ENCODE measurements around the gene GJB1. TPM values are rescaled to one million over a fixed set of nuclear protein-coding genes. Genes with fewer than 3 reads are reported as not detected.
"Not testable (repeated sequence)": the region's sequence is repeated elsewhere in the genome, so short reads cannot be mapped to it uniquely, and the experiment has no call there.

Gene GJB1
- total RNA-seq, 1 experiment from 2014 or later = 1.1 TPM

GRCh38 chrX:71256051-71256450 lies 33.0 kb downstream of the GJB1 start:
- H3K9me3 ChIP-seq (replicated peaks) = no peaks in the 10 kb centered on the region
- no peak overlapping the region for H3K4me3 ChIP-seq
- H3K4me1 ChIP-seq = no peaks in the 10 kb centered on the region
- no peak for DNase-seq
- H3K27me3 ChIP-seq = no peaks in the 10 kb centered on the region
- H3K27ac ChIP-seq = no peak overlapping the region
- H3K36me3 ChIP-seq = no peaks in the 10 kb centered on the region

- Histone ChIP-seq H3K27me3 (no peaks in the 10 kb centered on the region), H3K9me3 (replicated peaks) (no peaks in the 10 kb centered on the region), H3K36me3 (no peaks in the 10 kb centered on the region), H3K27ac (no peak overlapping the region), H3K4me3 (no peak overlapping the region), H3K4me1 (no peaks in the 10 kb centered on the region)
- DNase-seq = no peak
Measured at GRCh38 chrX:71256856-71257255, 33.8 kb downstream of the GJB1 start.

- not testable (repeated sequence) for H3K36me3 ChIP-seq; H3K9me3 ChIP-seq (replicated peaks); H3K4me3 ChIP-seq; H3K27ac ChIP-seq; DNase-seq; H3K4me1 ChIP-seq; H3K27me3 ChIP-seq
Measured at GRCh38 chrX:71268624-71269023, 45.6 kb downstream of the GJB1 start.

GRCh38 chrX:71269801-71270395 lies 46.9 kb downstream of the GJB1 start:
- Histone ChIP-seq H3K4me3 (no peak overlapping the region), H3K27ac (no peak overlapping the region), H3K36me3 (no peaks in the 10 kb centered on the region), H3K4me1 (no peaks in the 10 kb centered on the region), H3K27me3 (no peaks in the 10 kb centered on the region), H3K9me3 (replicated peaks) (no peaks in the 10 kb centered on the region)
- no peak for DNase-seq

DNA sequence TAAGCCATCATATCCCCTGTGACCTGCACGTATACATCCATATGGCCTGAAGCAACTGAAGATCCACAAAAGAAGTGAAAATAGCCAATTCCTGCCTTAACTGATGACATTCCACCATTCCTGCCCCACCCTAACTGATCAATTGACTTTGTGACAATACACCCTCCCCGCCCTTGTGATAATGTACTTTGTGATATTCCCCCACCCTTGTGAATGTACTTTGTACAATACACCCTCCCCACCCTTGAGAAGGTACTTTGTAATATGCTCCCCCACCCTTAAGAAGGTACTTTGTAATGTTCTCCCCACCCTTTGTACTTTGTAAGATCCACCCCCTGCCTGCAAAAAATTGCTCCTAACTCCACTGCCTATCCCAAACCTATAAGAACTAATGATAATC lies 49.3 kb downstream of the GJB1 start:
- DNase-seq; H3K9me3 ChIP-seq (replicated peaks); H3K27ac ChIP-seq; H3K4me1 ChIP-seq; H3K36me3 ChIP-seq; H3K4me3 ChIP-seq; H3K27me3 ChIP-seq: not testable (repeated sequence)

Other genes starting within 250 kb of the GJB1 start
- 103 and 105 TPM in 2 replicates for gene SNX12, start 154.9 kb upstream of the GJB1 start, total RNA-seq (2014; rRNA removed; shearing (Covaris generic))
- gene FOXO4, start 127.4 kb upstream of the GJB1 start, total RNA-seq (2014; rRNA removed; shearing (Covaris generic)) = 10.9 and 11.0 TPM in 2 replicates
- gene CXorf65, start 116.5 kb upstream of the GJB1 start, total RNA-seq (2014; rRNA removed; shearing (Covaris generic)) = 0.25 and 0.28 TPM in 2 replicates
- 0.10 TPM in 1 of 2 replicates, not detected in the other for gene IL2RG, start 111.6 kb upstream of the GJB1 start, total RNA-seq (2014; rRNA removed; shearing (Covaris generic))
- 39.8 and 44.3 TPM in 2 replicates for gene MED12, start 104.6 kb upstream of the GJB1 start, total RNA-seq (2014; rRNA removed; shearing (Covaris generic))
- 0.58 and 0.95 TPM in 2 replicates for gene NLGN3, start 78.4 kb upstream of the GJB1 start, total RNA-seq (2014; rRNA removed; shearing (Covaris generic))
- 46.6 and 49.9 TPM in 2 replicates for gene ZMYM3, start 30.9 kb downstream of the GJB1 start, total RNA-seq (2014; rRNA removed; shearing (Covaris generic))
- 896 and 933 TPM in 2 replicates for gene NONO, start 60.4 kb downstream of the GJB1 start, total RNA-seq (2014; rRNA removed; shearing (Covaris generic))
- gene ITGB1BP2, start 78.5 kb downstream of the GJB1 start, total RNA-seq (2014; rRNA removed; shearing (Covaris generic)) = 4.5 and 5.0 TPM in 2 replicates
- gene TAF1, start 143.1 kb downstream of the GJB1 start, total RNA-seq (2014; rRNA removed; shearing (Covaris generic)) = 30.9 and 37.0 TPM in 2 replicates